GM18868 (cell line): ENCODE results near the gene FAM120AOS.
"Not testable (repeated sequence)": the region's sequence is repeated elsewhere in the genome, so short reads cannot be mapped to it uniquely, and the experiment has no call there.

Experiments
- ATAC-seq: cut with Tn5 transposase; IDR thresholded peaks from one replicate; pipeline ENCODE4 v1.9.1; 2021; ENCODE audit warnings: mild to moderate bottlenecking, moderate library complexity; ENCODE audit not compliant: unreplicated experiment

The FAM120AOS gene

GRCh38 chr9:93440896-93441580 lies 12.3 kb downstream of the FAM120AOS start:
- no peak for ATAC-seq

- ATAC-seq = not testable (repeated sequence)
Measured at GRCh38 chr9:93439301-93439700, 14.1 kb downstream of the FAM120AOS start.

GRCh38 chr9:93437996-93438395 lies 15.4 kb downstream of the FAM120AOS start:
- ATAC-seq = no peak

- ATAC-seq = no peak
Measured at GRCh38 chr9:93436655-93437407, 16.6 kb downstream of the FAM120AOS start.

GRCh38 chr9:93436218-93436617 lies 17.2 kb downstream of the FAM120AOS start:
- no peak for ATAC-seq

GRCh38 chr9:93435386-93435785 lies 18.0 kb downstream of the FAM120AOS start:
- no peak for ATAC-seq

- ATAC-seq = no peak
Measured at GRCh38 chr9:93434056-93434455, 19.3 kb downstream of the FAM120AOS start.

GRCh38 chr9:93432964-93433363 lies 20.4 kb downstream of the FAM120AOS start:
- no peak for ATAC-seq

- ATAC-seq = no peak
Measured at GRCh38 chr9:93431539-93432105, 21.8 kb downstream of the FAM120AOS start.

- ATAC-seq = no peak
Measured at GRCh38 chr9:93427655-93428379, 25.6 kb downstream of the FAM120AOS start.

- ATAC-seq = no peak
Measured at GRCh38 chr9:93422977-93423616, 30.3 kb downstream of the FAM120AOS start.

GRCh38 chr9:93419023-93419422 lies 34.4 kb downstream of the FAM120AOS start:
- no peak for ATAC-seq

- ATAC-seq = no peak
Measured at GRCh38 chr9:93417538-93417937, 35.8 kb downstream of the FAM120AOS start.

- ATAC-seq = no peak
Measured at GRCh38 chr9:93416530-93417235, 36.7 kb downstream of the FAM120AOS start.

GRCh38 chr9:93415176-93415690 lies 38.1 kb downstream of the FAM120AOS start:
- no peak for ATAC-seq

- ATAC-seq = no peak
Measured at GRCh38 chr9:93413530-93413929, 39.9 kb downstream of the FAM120AOS start.

GRCh38 chr9:93406371-93406770 lies 47.0 kb downstream of the FAM120AOS start:
- ATAC-seq = no peak

- no peak for ATAC-seq
Measured at GRCh38 chr9:93398471-93398870, 54.9 kb downstream of the FAM120AOS start.

- ATAC-seq = no peak
Measured at GRCh38 chr9:93397661-93398373, 55.6 kb downstream of the FAM120AOS start.
